B cell (primary cell): Measurements from ENCODE around the gene ACOXL.

Source experiments
- EZH2 ChIP-seq: IDR thresholded peaks from 2 replicates; pipeline ENCODE4 v1.6.1; 2012; ENCODE audit warnings: borderline replicate concordance, low read depth, mild to moderate bottlenecking, moderate library complexity, low read length; ENCODE audit not compliant: insufficient read depth, poor library complexity, severe bottlenecking
- TF ChIP-seq, protein P1 (sequence below): fragments of 200-600 bp; IDR thresholded peaks from one replicate; pipeline ENCODE4 v1.8.0; 2022; ENCODE audit warnings: antibody characterized with exemption, mild to moderate bottlenecking

DNA sequence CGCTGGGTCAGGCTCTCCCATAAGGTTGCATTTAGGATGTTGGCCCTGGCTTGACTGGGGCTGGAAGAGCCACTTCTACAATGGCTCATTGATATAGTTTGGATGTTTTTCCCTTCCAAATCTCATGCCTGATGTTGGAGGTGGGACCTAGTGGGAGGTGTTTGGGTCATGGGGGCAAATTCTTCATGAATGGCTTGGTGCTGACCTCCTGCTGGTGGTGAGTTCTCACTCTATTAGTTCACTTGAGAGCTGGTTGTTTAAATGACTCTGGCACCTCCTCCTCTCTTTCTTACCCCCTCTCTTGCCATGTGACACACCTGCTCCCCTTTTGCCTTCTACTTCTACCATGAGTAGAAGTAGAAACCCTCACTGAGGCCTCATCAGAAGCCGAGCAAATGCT lies 20.5 kb downstream of the ACOXL start:
- TF ChIP-seq, protein P1, sequence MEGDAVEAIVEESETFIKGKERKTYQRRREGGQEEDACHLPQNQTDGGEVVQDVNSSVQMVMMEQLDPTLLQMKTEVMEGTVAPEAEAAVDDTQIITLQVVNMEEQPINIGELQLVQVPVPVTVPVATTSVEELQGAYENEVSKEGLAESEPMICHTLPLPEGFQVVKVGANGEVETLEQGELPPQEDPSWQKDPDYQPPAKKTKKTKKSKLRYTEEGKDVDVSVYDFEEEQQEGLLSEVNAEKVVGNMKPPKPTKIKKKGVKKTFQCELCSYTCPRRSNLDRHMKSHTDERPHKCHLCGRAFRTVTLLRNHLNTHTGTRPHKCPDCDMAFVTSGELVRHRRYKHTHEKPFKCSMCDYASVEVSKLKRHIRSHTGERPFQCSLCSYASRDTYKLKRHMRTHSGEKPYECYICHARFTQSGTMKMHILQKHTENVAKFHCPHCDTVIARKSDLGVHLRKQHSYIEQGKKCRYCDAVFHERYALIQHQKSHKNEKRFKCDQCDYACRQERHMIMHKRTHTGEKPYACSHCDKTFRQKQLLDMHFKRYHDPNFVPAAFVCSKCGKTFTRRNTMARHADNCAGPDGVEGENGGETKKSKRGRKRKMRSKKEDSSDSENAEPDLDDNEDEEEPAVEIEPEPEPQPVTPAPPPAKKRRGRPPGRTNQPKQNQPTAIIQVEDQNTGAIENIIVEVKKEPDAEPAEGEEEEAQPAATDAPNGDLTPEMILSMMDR: no peak
- no peak for TF ChIP-seq EZH2
